ENCODE measurements around the gene ELMO3. TPM values are rescaled to one million over a fixed set of nuclear protein-coding genes. Genes with fewer than 3 reads are reported as not detected.

The ELMO3 gene
- total and polyA plus RNA-seq, 2 of the 13 experiments (the other 11 are each of a cell fraction or from before 2014, with no cell fraction given) = 2.6 to 4.0 TPM

DNA sequence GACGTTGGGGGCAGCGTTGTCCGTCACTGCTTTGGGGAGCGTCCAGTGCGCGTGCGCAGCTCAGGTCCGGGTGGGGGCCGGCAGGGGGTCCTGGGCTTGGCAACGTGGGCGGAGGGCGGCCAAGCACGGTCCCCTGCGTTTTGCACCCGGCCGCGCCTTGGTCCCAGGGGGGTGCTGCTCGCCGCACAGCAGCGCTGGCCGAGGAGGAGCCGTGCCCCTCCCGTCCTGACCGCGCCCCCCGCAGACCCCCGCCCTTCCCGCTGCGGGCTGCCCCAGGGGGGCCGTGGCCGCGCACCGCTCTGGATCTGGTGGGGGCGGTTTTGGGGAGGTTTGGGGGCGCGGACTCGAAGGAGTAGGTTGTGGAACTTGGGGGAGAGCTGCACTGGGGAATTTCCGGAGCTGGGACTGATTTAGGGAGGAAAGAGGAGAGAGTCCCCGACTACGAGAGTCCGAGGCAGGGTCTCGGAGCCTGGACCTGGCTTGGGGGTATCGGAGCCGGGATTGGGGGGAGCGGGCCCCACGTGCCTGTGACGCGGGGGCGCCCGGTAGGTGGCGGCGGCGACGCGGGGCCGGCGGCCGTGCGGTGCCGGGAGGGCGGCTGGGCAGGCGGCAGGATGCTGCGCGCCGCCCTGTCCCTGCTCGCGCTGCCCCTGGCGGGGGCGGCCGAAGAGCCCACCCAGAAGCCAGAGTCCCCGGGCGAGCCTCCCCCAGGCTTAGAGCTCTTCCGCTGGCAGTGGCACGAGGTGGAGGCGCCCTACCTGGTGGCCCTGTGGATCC lies 49.7 kb downstream of the ELMO3 start, which contains the start of gene SLC9A5:
Gene SLC9A5 (plus strand): TSS at position 579 of the 777 bp plus-strand sequence. CDS start 36 bp downstream, at position 615.
- H3K9me3 ChIP-seq (ENCODE audit: low read length) = no peaks in the 10 kb centered on the region
- no TSS peak for BruUV-seq (replicated peaks)
- peak within 1 kb of the TSS; percentile 97 for H3K4me2 ChIP-seq (ENCODE audit: low read depth, low read length)
- DNase-seq (ENCODE audit: low spot score) (no peak), ATAC-seq (peak; percentile 11), FAIRE-seq (no peak)
- peaks cover 0 to 22% of the 10 kb centered on the region in 2 experiments; a peak in 3 of 5 replicates for H3K27me3 ChIP-seq (ENCODE audit: control insufficient read depth in 1 of 2, insufficient read depth in 2 of 2, low read length in 2 of 2)
- 2% methylated on average over 23 of the region's 75 CpGs for WGBS (ENCODE audit: low lambda C conversion rate)
- no peaks in the 10 kb centered on the region for H3K79me2 ChIP-seq (ENCODE audit: insufficient read depth, low read length)
- H3K9ac ChIP-seq (ENCODE audit: insufficient read depth, low read depth, low read length) = peak within 1 kb of the TSS; percentile 53; the same call in 1 of the 2 replicates
- POLR2A ChIA-PET = interaction anchor here (1.2 to 6.1 kb wide), 6 partner anchors 13 to 56 kb away, joined by 3 to 71 read pairs (median 10); partner anchors contain the start of gene TMEM208
- H4K20me1 ChIP-seq (ENCODE audit: insufficient read depth, low read length) = no peaks in the 10 kb centered on the region
- CTCF ChIA-PET (ENCODE audit: low intra/inter-chr PET ratio, low total read pairs) = no interaction called here
- H3K36me3 ChIP-seq (replicated peaks in 1 of 2; ENCODE audit: control insufficient read depth in 1 of 2, insufficient read depth in 2 of 2, low read length in 2 of 2) = peaks cover 0 to 2% of the 10 kb centered on the region in 2 experiments; a peak in 1 of 5 replicates
- H3K27ac ChIP-seq (ENCODE audit: extremely low read length, insufficient read depth, low read length) = no peak within 1 kb of the TSS
- H2AFZ ChIP-seq (ENCODE audit: low read length) = peak within 1 kb of the TSS; percentile 50
- peak within 1 kb of the TSS; percentile 59 to 85 (median 63) for H3K4me3 ChIP-seq (replicated peaks in 1 of 3; ENCODE audit: insufficient read depth in 1 of 3, low read depth in 2 of 3, low read length in 3 of 3)
- in situ Hi-C loops (cut with HindIII; ENCODE audit: extremely low pct_ligation_motif_present, low pct_unique_long_range_greater_than_20kb) = no loop called here
- intact Hi-C loops (cut with micrococcal nuclease; ENCODE audit: unreplicated experiment) = no loop called here
- H3K4me1 ChIP-seq (ENCODE audit: insufficient read depth, low read length) = peaks cover 56% of the 10 kb centered on the region
- TF ChIP-seq TFDP1 (CRISPR knock-in tag; IDR thresholded peaks at IDR 0.05; ENCODE audit: borderline replicate concordance) = peak; percentile 73; the same call in 1 of the 2 replicates
- TF ChIP-seq MXD1 (CRISPR knock-in tag; IDR thresholded peaks at IDR 0.05) = 0 out of 2 replicates have a peak, but pooled peaks have one; percentile 35
- TF ChIP-seq, protein P1, sequence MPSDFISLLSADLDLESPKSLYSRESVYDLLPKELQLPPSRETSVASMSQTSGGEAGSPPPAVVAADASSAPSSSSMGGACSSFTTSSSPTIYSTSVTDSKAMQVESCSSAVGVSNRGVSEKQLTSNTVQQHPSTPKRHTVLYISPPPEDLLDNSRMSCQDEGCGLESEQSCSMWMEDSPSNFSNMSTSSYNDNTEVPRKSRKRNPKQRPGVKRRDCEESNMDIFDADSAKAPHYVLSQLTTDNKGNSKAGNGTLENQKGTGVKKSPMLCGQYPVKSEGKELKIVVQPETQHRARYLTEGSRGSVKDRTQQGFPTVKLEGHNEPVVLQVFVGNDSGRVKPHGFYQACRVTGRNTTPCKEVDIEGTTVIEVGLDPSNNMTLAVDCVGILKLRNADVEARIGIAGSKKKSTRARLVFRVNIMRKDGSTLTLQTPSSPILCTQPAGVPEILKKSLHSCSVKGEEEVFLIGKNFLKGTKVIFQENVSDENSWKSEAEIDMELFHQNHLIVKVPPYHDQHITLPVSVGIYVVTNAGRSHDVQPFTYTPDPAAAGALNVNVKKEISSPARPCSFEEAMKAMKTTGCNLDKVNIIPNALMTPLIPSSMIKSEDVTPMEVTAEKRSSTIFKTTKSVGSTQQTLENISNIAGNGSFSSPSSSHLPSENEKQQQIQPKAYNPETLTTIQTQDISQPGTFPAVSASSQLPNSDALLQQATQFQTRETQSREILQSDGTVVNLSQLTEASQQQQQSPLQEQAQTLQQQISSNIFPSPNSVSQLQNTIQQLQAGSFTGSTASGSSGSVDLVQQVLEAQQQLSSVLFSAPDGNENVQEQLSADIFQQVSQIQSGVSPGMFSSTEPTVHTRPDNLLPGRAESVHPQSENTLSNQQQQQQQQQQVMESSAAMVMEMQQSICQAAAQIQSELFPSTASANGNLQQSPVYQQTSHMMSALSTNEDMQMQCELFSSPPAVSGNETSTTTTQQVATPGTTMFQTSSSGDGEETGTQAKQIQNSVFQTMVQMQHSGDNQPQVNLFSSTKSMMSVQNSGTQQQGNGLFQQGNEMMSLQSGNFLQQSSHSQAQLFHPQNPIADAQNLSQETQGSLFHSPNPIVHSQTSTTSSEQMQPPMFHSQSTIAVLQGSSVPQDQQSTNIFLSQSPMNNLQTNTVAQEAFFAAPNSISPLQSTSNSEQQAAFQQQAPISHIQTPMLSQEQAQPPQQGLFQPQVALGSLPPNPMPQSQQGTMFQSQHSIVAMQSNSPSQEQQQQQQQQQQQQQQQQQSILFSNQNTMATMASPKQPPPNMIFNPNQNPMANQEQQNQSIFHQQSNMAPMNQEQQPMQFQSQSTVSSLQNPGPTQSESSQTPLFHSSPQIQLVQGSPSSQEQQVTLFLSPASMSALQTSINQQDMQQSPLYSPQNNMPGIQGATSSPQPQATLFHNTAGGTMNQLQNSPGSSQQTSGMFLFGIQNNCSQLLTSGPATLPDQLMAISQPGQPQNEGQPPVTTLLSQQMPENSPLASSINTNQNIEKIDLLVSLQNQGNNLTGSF (CRISPR knock-in tag; IDR thresholded peaks at IDR 0.05) = 0 out of 2 replicates have a peak, but pooled peaks have one; percentile 60
- no peak for TF ChIP-seq BRCA1 (CRISPR knock-in tag; IDR thresholded peaks at IDR 0.05)
- 0 out of 2 replicates have a peak, but pooled peaks have one; percentile 33 for TF ChIP-seq YEATS2 (CRISPR knock-in tag; IDR thresholded peaks at IDR 0.05; ENCODE audit: borderline replicate concordance)
- TF ChIP-seq ZSCAN21 (CRISPR knock-in tag; IDR thresholded peaks at IDR 0.05; ENCODE audit: borderline replicate concordance) = no peak
- no peak for TF ChIP-seq RFXANK (CRISPR knock-in tag; IDR thresholded peaks at IDR 0.05)
- TF ChIP-seq, protein P2, sequence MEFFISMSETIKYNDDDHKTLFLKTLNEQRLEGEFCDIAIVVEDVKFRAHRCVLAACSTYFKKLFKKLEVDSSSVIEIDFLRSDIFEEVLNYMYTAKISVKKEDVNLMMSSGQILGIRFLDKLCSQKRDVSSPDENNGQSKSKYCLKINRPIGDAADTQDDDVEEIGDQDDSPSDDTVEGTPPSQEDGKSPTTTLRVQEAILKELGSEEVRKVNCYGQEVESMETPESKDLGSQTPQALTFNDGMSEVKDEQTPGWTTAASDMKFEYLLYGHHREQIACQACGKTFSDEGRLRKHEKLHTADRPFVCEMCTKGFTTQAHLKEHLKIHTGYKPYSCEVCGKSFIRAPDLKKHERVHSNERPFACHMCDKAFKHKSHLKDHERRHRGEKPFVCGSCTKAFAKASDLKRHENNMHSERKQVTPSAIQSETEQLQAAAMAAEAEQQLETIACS (CRISPR knock-in tag; IDR thresholded peaks at IDR 0.05) = peak; percentile 47
- peak; percentile 48; the same call in 1 of the 2 replicates for TF ChIP-seq ESRRA (CRISPR knock-in tag; IDR thresholded peaks at IDR 0.05; ENCODE audit: low read depth)
- TF ChIP-seq ZFP91 (CRISPR knock-in tag; IDR thresholded peaks at IDR 0.05; ENCODE audit: borderline replicate concordance) = peak; percentile 47; the same call in 1 of the 2 replicates
- 0 out of 2 replicates have a peak, but pooled peaks have one; percentile 15 for TF ChIP-seq TRIM24 (CRISPR knock-in tag; IDR thresholded peaks at IDR 0.05)
- 0 out of 2 replicates have a peak, but pooled peaks have one; percentile 18 for TF ChIP-seq ZNF205 (CRISPR knock-in tag; IDR thresholded peaks at IDR 0.05)
- peak; percentile 46 for TF ChIP-seq ZFY (CRISPR knock-in tag; IDR thresholded peaks at IDR 0.05)

Measured in HepG2 (cell line).